Kidney (tissue), 14 donors: ENCODE results near the gene CD2BP2. TPM values are rescaled to one million over a fixed set of nuclear protein-coding genes. Genes with fewer than 3 reads are reported as not detected.

Source experiments
- DNase-seq, 5 donors: peaks; one replicate each; pipeline ENCODE4 v3.0.0-alpha.2; 2013 to 2020
- FAIRE-seq: peaks from 2 replicates; lab custom pipeline; 2012; peaks lifted over from hg19 to GRCh38; lab: Jason Lieb, UNC
- H3K27ac ChIP-seq, 2 donors: one replicate each; pipeline ENCODE4 v1.7.0; 2013; ENCODE audit warnings: low read depth in 2 of 2, low read length in 2 of 2, inconsistent platforms in 1 of 2
- H3K27me3 ChIP-seq: one replicate; pipeline ENCODE4 v1.7.1; 2013; ENCODE audit warnings: low read length, inconsistent platforms; ENCODE audit not compliant: control insufficient read depth, insufficient read depth
- H3K36me3 ChIP-seq, 3 donors: one replicate each; pipeline versions ENCODE4 v1.7.0 to v1.7.1; 2013; ENCODE audit warnings: low read length in 3 of 3, control low read depth in 1 of 3, inconsistent platforms in 1 of 3; ENCODE audit not compliant: insufficient read depth in 3 of 3, control insufficient read depth in 2 of 3
- H3K4me1 ChIP-seq, 3 donors: one replicate each; pipeline versions ENCODE4 v1.7.0 to v1.7.1; 2013; ENCODE audit warnings: low read length in 3 of 3, inconsistent platforms in 1 of 3, low read depth in 1 of 3; ENCODE audit not compliant: control insufficient read depth in 2 of 3, insufficient read depth in 2 of 3
- H3K4me3 ChIP-seq, 3 donors: one replicate each; pipeline versions ENCODE4 v1.7.0 to v1.8.1; 2013; ENCODE audit warnings: low read length in 3 of 3, control low read depth in 1 of 3, inconsistent platforms in 1 of 3
- H3K9ac ChIP-seq, 3 donors: one replicate each; pipeline versions ENCODE4 v1.7.0 to v1.7.1; 2013; ENCODE audit warnings: low read length in 3 of 3, control low read depth in 1 of 3, inconsistent platforms in 1 of 3
- H3K9me3 ChIP-seq, 3 donors: one replicate each; pipeline versions ENCODE4 v1.7.0 to v1.7.1; 2013; ENCODE audit warnings: low read length in 3 of 3, control low read depth in 1 of 3, inconsistent platforms in 1 of 3; ENCODE audit not compliant: control insufficient read depth in 2 of 3, insufficient read depth in 1 of 3
- intact Hi-C: fragments of 100-400 bp; cut with DNase I; formaldehyde crosslinking; loops from one replicate; pipeline ENCODE4 v1.11.1; 2022
- polyA plus RNA-seq: library from polyadenylated mRNA; stranded (reverse); fragments of 350-450 nt; fragmentation: Illumina TruSeq; extraction: RNeasy Lipid Tissue Mini Kit (QIAGEN cat#74804); gene quantifications from one replicate; pipeline ENCODE4 v1.2.3, GENCODE V29; 2014; ENCODE audit warnings: low read depth, low replicate concordance; ENCODE audit not compliant: insufficient read depth
- total RNA-seq: library from RNA; stranded (reverse); fragmentation: NEBNext Ultra II Directional; extraction: Animal tissue kit (Norgen Biotek cat#: 25700); gene quantifications from one replicate; pipeline ENCODE4 v1.2.1, GENCODE V29; 2021
- TF ChIP-seq, protein P1 (sequence below): IDR thresholded peaks from 3 replicates; pipeline ENCODE4 v1.5.1; 2012; ENCODE audit warnings: mild to moderate bottlenecking, moderate library complexity, borderline replicate concordance; ENCODE audit not compliant: insufficient read depth; ENCODE audit errors: extremely low read depth
- donor health status: control.
- donor health status: control.
- donor health status: control.
- donor health status: control.
- donor health status: control.
- donor health status: DM: yes; HTN: yes; CAD: no.
- donor health status: Normal renal cell carcinoma (clear cell type).

Gene CD2BP2
- total and polyA plus RNA-seq, 2 donors from 2014 or later = 61.8 to 68.1 TPM

DNA sequence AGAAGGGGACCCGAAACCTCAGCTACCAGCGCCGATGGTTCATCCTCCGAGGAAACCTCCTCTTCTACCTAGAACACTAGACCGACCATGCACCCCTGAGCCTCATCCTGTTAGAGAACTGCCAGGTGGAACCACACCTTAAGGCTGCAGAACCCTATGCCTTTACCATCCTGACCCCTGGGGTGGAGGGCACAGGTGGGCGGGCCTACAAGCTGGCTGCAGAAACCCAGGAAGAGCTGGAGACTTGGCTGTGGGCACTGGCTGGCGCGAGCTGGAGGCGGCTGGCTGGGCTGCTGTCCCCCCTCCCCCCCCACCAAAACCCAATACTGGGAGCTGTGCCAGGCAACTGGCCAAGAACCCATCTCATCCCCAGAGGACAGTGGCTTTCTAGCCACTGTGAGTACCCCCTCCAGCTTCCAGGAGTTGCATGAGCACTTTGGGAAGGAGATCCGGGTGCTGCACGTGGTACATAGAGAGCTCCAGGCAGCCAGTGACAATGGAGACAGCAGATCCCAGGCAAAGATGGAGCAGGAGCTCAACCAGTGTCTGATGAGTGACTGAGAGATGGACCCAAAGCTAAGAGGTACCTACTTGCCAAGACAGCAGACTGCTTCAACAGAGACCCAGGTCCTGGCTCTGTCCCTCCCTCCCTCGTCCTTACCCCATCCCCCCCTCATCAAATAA lies 1.4 kb upstream of the CD2BP2 start:
- intact Hi-C loops = no loop called here
- Histone ChIP-seq H3K9ac (no peak overlapping the region), H3K4me3 (peak overlapping the region in 1 of 3 donors; percentile 97), H3K27ac (peak overlapping the region in 1 of 2 donors; percentile 98), H3K27me3 (no peaks in the 10 kb centered on the region), H3K4me1 (peaks cover 0 to 33% (median 22%) of the 10 kb centered on the region in 3 donors), H3K9me3 (no peaks in the 10 kb centered on the region), H3K36me3 (peaks cover 2 to 36% (median 15%) of the 10 kb centered on the region in 3 donors)
- DNase-seq (peak in 1 of 5 donors; percentile 70), FAIRE-seq (no peak)
- TF ChIP-seq, protein P1, sequence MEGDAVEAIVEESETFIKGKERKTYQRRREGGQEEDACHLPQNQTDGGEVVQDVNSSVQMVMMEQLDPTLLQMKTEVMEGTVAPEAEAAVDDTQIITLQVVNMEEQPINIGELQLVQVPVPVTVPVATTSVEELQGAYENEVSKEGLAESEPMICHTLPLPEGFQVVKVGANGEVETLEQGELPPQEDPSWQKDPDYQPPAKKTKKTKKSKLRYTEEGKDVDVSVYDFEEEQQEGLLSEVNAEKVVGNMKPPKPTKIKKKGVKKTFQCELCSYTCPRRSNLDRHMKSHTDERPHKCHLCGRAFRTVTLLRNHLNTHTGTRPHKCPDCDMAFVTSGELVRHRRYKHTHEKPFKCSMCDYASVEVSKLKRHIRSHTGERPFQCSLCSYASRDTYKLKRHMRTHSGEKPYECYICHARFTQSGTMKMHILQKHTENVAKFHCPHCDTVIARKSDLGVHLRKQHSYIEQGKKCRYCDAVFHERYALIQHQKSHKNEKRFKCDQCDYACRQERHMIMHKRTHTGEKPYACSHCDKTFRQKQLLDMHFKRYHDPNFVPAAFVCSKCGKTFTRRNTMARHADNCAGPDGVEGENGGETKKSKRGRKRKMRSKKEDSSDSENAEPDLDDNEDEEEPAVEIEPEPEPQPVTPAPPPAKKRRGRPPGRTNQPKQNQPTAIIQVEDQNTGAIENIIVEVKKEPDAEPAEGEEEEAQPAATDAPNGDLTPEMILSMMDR = no peak

DNA sequence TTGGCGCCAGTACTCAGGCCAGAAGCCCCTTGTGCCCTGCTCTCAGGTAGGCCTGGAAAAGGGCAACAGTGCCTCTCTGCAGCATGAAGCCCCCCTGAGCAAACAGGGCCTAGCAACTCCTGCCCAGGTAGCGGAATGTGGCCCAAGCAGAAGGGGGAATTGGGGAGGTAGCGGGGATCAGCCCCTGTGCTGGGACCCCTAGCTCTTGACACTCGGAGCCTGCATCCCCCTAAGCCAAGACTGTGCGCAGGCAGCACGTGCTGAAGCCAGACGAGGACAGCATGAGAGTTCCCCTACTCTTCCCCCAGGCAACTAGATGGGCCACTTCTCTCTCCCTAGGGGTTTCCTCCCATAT lies 823 bp upstream of the CD2BP2 start:
- Histone ChIP-seq H3K4me3 (peak overlapping the region; percentile 74 to 97 (median 97)), H3K36me3 (peaks cover 2 to 34% (median 15%) of the 10 kb centered on the region in 3 donors), H3K27me3 (no peaks in the 10 kb centered on the region), H3K4me1 (peaks cover 0 to 35% (median 23%) of the 10 kb centered on the region in 3 donors), H3K9ac (peak overlapping the region; percentile 80 to 91 (median 85)), H3K9me3 (no peaks in the 10 kb centered on the region), H3K27ac (peak overlapping the region; percentile 98)
- FAIRE-seq = no peak
- intact Hi-C loops = no loop called here
- peak in 1 of 5 donors; percentile 75 for DNase-seq
- TF ChIP-seq, protein P1 = no peak

DNA sequence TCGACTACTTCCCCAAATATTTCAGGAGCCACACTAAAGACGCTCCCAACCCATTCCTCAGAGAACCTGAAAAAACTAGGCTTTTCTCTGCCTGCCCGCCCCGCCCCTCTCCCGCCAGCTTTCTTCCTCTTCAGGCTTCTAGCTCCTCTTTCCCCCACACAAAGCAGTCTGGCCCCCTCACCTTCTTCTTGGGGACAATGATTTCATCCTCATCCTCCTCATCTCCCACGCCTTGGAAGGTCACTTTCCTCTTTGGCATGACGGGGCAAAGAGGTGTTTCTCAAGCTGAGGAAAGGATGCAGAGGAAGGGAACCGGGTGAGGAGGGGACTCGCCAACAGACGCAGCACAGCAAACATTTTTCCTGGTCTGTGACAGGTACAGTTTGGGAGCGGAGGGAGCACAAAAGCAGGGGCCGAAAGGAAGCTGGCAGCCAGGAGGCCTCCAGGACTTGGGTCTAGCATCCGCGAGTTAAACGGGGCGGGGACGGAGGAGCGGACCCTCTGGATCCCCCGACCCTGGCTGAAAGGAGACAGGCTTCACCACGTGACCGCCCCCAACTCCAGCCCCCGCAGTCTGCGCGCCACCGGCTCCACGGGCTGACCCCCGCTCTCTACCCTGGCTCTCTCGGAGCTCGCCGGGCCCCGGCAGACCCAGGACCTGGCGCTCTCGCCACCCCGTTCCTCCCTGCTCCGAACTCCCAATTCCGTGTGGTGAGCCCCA lies 525 bp downstream of the CD2BP2 start:
- peaks cover 0 to 35% (median 29%) of the 10 kb centered on the region in 3 donors for H3K4me1 ChIP-seq
- H3K27me3 ChIP-seq = no peaks in the 10 kb centered on the region
- peak overlapping the region; percentile 74 to 97 (median 97) for H3K4me3 ChIP-seq
- peak in 1 of 5 donors; percentile 47 for DNase-seq
- TF ChIP-seq, protein P1 = no peak
- peak overlapping the region; percentile 98 for H3K27ac ChIP-seq
- intact Hi-C loops = no loop called here
- peaks cover 2 to 37% (median 15%) of the 10 kb centered on the region in 3 donors for H3K36me3 ChIP-seq
- H3K9me3 ChIP-seq = no peaks in the 10 kb centered on the region
- no peak for FAIRE-seq
- peak overlapping the region; percentile 52 to 99 (median 91) for H3K9ac ChIP-seq
